DMS114 treated with DMSO at 0.1 percent for 48 hours (cell line): ENCODE measurements around the gene NPHP1.
"Not testable (repeated sequence)": the region's sequence is repeated elsewhere in the genome, so short reads cannot be mapped to it uniquely, and the experiment has no call there.

Experiments used
- DNase-seq: peaks from one replicate; lab custom pipeline; 2025; ENCODE audit not compliant: unreplicated experiment; lab: John Stamatoyannopoulos, UW

NPHP1 gene

DNA sequence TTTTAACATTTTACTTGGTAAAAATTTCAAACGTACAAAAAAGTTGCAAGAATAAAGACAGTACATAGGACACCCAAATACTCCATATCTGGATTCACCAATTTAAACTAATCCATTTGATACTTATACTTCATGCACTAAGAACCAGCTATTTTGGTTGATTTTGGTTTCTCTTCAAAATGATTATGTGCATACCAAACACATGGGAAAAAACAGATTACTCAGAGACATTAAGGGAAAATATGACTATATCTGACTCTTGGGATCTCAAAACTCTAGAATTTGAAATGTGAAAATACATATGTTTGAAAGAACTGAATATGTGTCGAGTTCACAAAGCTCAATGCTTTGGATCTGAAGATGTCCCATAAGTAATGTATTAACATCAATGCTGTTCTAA is 73.6 kb downstream of the NPHP1 start:
- DNase-seq: no peak

- DNase-seq: no peak
These were observed 74.1 kb downstream of the NPHP1 start for GRCh38 chr2:110130757-110131156.

GRCh38 chr2:110126906-110127305 is 77.9 kb downstream of the NPHP1 start:
- no peak for DNase-seq

DNA sequence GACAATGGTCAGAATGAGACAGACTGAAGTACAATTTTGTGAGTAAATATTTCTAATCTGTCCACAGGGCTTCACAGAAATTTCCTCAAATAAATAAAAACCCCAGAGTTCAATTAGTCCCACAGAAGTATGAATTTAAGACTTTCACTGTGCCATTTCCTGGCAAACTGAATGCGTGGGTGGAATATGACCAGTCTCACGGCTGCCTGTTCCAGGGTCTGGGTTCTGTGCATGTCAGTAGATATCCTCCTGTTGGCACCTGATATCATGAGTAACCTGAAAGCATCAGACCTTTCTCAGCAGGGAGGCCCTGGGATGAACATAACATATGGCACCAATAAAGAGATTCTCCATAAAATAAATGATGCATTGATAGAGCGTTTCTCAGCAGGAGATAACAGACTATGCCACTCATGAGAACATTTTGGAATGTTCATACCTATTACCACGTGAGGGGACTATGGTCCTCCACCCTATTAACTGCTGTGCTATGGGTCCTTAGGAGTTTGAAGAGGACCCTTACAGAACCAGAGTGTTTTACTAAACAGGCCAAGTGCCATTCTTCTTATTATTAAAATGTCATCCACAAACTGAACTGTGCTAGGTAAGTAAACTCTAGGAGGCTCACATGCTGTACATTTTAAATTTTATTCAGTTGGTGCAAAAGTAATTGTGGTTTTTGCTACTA is 78.6 kb downstream of the NPHP1 start:
- DNase-seq: no peak

DNA sequence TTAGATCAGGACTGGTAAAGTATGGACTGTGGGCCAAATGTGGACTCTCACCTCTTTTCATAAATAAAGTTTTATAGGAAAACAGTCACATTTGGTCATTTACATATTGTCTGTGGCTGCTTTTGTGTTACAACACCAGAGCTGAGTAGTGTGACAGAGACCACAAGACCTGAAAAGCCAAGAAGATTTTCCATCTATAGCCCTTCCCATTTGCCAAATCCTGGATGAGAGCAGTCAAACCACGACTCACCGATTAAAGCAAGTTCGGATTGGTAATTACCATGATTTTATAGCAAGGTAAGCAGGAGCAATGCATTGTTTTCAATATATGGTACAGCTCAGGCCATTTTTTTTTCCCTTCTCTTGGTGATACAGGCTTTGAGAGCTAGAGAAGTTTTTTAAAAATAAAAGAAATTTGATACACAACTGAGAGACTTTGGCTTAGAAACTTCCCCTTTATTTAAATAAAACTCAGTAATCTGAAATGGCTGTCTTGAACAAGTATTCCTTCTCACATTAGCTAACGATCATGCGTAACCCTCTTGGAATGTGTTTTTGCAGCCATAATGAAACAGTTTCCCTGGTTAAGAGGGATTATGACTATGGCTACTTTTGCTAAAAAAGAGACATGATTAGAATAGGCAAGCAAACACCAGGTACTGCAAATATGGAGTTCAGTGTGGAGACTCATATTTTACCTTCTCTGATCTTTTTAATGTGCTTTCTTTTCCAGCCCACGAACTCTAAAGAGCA is 79.7 kb downstream of the NPHP1 start:
- no peak for DNase-seq

GRCh38 chr2:110124038-110124825 is 80.6 kb downstream of the NPHP1 start:
- DNase-seq: no peak

DNA sequence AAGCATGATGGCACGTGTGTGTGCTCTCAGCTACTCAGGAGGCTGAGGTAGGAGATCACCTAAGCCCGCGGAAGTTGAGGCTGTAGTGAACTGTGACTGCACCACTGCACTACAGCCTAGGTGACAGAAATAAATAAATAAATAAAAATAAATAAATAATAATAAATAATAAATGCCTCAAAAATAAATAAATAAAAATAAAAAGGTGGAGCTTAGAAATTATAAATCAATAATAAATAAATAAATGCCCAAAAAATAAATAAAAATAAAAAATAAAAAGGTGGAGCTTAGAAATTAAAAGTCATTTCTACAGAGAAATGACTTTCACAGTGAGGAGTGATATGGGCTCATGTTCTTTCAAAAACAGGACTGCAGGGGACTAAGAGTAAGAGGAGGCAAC is 83.2 kb downstream of the NPHP1 start:
- DNase-seq: no peak

- no peak for DNase-seq
These were observed 83.8 kb downstream of the NPHP1 start for GRCh38 chr2:110121052-110121334.

- no peak for DNase-seq
These were observed 84.4 kb downstream of the NPHP1 start for GRCh38 chr2:110120171-110121051.

DNA sequence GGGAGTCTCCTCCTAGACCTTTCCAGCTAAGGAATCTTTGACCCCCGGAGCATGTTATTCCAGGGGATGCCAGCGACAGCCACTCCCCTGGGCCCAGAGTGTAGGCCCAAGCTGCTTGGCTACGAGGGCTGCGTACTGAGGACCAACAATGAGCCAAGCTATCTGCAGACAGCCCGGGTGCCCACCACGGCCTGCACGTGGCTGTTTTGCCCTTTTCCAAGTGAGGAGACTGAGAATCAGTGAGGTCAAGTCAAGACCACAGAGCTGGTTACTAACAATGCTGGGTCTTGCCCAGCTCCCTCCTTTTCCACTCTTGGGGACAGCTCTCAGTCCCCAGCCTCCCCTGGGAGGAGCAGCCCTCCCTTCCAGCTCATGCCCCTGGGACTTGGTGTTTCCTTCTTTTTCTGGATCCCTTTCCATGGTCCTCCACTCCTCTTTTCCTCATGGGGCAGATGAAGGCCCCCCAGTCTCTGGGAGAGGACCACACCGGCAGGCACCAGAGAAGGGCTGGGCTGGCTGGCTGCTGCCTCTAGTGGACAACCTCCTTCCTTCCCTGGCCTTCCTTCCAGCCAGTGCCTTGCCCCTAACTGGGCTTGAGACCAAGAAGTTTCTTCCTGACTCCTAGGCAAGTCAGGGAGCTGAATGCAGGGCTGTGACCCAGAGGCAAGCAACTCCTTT is 88.6 kb downstream of the NPHP1 start:
- DNase-seq: peak; percentile 3

DNA sequence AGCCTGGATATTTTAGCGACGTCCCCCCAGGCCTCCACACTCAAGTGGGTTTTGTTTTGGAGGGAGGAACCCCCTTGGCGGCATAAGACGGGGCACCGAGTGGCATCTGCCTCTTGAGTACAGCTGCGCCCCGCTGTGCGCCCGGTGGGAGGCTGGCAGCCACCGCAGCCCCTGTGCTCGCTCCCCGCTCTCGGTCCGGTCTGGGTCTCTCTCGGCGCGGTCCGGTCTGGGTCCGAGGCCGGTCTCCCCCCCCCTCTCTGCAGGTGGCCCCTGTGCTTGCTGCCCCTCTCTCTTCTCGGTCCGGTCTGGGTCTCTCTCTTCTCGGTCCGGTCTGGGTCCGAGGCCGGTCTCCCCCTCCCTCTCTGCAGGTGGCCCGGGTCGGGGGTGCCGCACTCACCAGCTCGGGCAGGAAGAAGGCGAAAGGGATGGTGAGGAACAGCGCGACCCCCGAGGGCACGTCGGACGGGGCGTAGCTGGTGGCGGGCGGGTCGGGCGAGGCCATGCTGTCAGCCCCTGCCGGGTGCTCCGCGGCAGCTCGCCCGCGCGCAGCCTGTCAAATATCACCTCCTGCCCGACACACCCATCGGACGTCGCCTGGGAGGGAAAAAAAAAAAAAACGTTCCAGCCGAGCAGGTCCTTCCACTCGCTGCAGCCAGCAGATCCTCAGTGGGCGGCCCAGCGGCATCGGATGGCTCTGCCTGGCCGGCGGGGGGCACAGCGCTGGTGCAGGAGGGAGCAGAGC is 89.4 kb downstream of the NPHP1 start, which contains the start of gene MALL:
Gene MALL, minus strand, starts transcription at position 532 of the 742 bp plus-strand sequence. Its CDS starts 30 bp downstream, at position 502.
- no peak for DNase-seq

DNA sequence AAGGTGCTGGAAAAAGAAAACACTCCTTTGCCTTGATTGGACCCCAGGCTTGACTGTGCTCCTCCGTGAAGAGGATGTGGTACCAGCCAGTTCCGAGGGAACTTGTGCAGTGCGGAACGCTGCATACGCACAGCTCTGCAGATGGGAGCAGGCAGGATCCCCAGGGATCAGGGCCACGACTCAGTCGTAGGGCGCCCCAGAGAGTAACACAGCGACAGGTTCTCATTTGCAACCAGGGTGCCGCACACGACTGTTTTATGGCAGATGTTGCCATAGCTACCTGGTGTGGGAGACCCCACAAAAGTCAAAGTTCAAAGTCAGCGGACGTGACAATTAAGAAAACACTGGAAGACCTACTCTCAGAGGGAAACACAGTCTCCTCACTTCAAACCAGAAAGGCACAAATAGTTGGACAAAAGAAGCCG is 90.0 kb downstream of the NPHP1 start:
- DNase-seq: no peak

GRCh38 chr2:110113961-110114591 is 90.7 kb downstream of the NPHP1 start:
- DNase-seq: no peak

DNA sequence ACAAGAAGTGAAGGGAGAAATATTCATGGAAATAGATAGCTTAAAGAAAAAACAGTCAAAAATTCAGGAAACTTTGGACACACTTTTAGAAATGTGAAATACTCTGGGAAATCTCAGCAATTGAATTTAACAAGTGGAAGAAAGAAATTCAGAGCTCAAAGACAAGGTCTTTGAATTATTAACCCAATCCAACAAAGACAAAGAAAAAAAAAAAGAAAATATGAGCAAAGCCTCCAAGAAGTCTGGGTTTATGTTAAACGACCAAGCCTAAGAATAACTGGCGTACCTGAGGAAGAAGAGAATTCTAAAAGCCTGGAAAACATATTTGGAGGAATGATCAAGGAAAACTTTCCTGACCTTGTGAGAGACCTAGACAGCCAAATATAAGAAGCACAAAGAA is 96.5 kb downstream of the NPHP1 start:
- not testable (repeated sequence) for DNase-seq

- no peak for DNase-seq
These were observed 97.4 kb downstream of the NPHP1 start for GRCh38 chr2:110107092-110108079.

- DNase-seq: no peak
These were observed 98.2 kb downstream of the NPHP1 start for GRCh38 chr2:110106642-110107041.

GRCh38 chr2:110105608-110106467 is 99.0 kb downstream of the NPHP1 start:
- no peak for DNase-seq
